GM21528 (cell line): Measurements from ENCODE around the gene VPS41.
A peak's percentile ranks its signal among the peaks of the same experiment; 100 is the strongest.

ENCODE experiments used
- ATAC-seq: cut with Tn5 transposase; IDR thresholded peaks from one replicate; pipeline ENCODE4 v1.9.1; 2021; ENCODE audit warnings: mild to moderate bottlenecking, moderate library complexity; ENCODE audit not compliant: unreplicated experiment, low FRiP score

VPS41 gene

GRCh38 chr7:38907766-38908165 is 1.2 kb downstream of the VPS41 start:
- ATAC-seq: no peak

- no peak for ATAC-seq
These were observed 1.9 kb downstream of the VPS41 start for GRCh38 chr7:38907066-38907465.

- peak; percentile 48 for ATAC-seq
These were observed 3.8 kb downstream of the VPS41 start for GRCh38 chr7:38905056-38905759.

GRCh38 chr7:38903057-38903456 is 5.9 kb downstream of the VPS41 start:
- ATAC-seq: no peak

GRCh38 chr7:38902449-38902848 is 6.5 kb downstream of the VPS41 start:
- no peak for ATAC-seq

- ATAC-seq: no peak
These were observed 15.9 kb downstream of the VPS41 start for GRCh38 chr7:38893061-38893460.

GRCh38 chr7:38890597-38890996 is 18.4 kb downstream of the VPS41 start:
- ATAC-seq: no peak

- no peak for ATAC-seq
These were observed 19.0 kb downstream of the VPS41 start for GRCh38 chr7:38889872-38890432.

GRCh38 chr7:38889079-38889478 is 19.9 kb downstream of the VPS41 start:
- no peak for ATAC-seq

- no peak for ATAC-seq
These were observed 22.7 kb downstream of the VPS41 start for GRCh38 chr7:38886265-38886664.

GRCh38 chr7:38883706-38884105 is 25.3 kb downstream of the VPS41 start:
- ATAC-seq: no peak

- ATAC-seq: no peak
These were observed 26.9 kb downstream of the VPS41 start for GRCh38 chr7:38881947-38882684.

- no peak for ATAC-seq
These were observed 28.0 kb downstream of the VPS41 start for GRCh38 chr7:38881015-38881414.

- no peak for ATAC-seq
These were observed 28.5 kb downstream of the VPS41 start for GRCh38 chr7:38880454-38880853.

GRCh38 chr7:38880035-38880434 is 29.0 kb downstream of the VPS41 start:
- ATAC-seq: no peak

- no peak for ATAC-seq
These were observed 30.1 kb downstream of the VPS41 start for GRCh38 chr7:38878694-38879457.

GRCh38 chr7:38873433-38873832 is 35.6 kb downstream of the VPS41 start:
- no peak for ATAC-seq

GRCh38 chr7:38872202-38872601 is 36.8 kb downstream of the VPS41 start:
- ATAC-seq: no peak

GRCh38 chr7:38870147-38870546 is 38.8 kb downstream of the VPS41 start:
- ATAC-seq: no peak

- ATAC-seq: no peak
These were observed 45.2 kb downstream of the VPS41 start for GRCh38 chr7:38863601-38864291.
